ENCODE results near the gene JDP2.

- TF ChIP-seq POLR2A (IDR thresholded peaks at IDR 0.05) = no peak
- no peak for TF ChIP-seq CTCF (IDR thresholded peaks at IDR 0.05)
These were observed 14.3 kb downstream of the JDP2 start for GRCh38 chr14:75442166-75442565.

Measured in body of pancreas (tissue), 4 donors.